Activated T-cell treated with anti-CD3 and anti-CD28 coated beads, Interleukin-2, amount 50 U/mL, for 4 hours (primary cell): ENCODE data around the gene PPL. TPM values are rescaled to one million over a fixed set of nuclear protein-coding genes. Genes with fewer than 3 reads are reported as not detected.
A peak's percentile ranks its signal among the peaks of the same experiment; 100 is the strongest.

Experiments
- ATAC-seq, 2 donors: fragments of 200-7000 bp; cut with Tn5 transposase; one replicate each; pipeline ENCODE4 v1.10.0; 2021
- DNase-seq: peaks from one replicate; pipeline ENCODE4 v3.0.0-alpha.2; 2020
- H3K27me3 Mint-ChIP-seq: one replicate; pipeline ENCODE4 v1.8.0; 2021; ENCODE audit warnings: low read depth, mixed read lengths
- H3K36me3 Mint-ChIP-seq: one replicate; pipeline ENCODE4 v1.8.0; 2022; ENCODE audit warnings: mixed read lengths; ENCODE audit not compliant: insufficient read depth
- H3K4me1 Mint-ChIP-seq: one replicate; pipeline ENCODE4 v1.8.0; 2021; ENCODE audit warnings: low read depth, mixed read lengths
- H3K4me3 Mint-ChIP-seq: one replicate; pipeline ENCODE4 v1.8.0; 2021; ENCODE audit warnings: mild to moderate bottlenecking, moderate library complexity, mixed read lengths
- H3K9me3 Mint-ChIP-seq: one replicate; pipeline ENCODE4 v1.8.0; 2021; ENCODE audit warnings: mixed read lengths
- total RNA-seq, 3 donors: library from RNA; stranded (reverse); gene quantifications; one replicate each; pipeline ENCODE4 v1.2.1, GENCODE V29; 2021

Gene PPL
- total RNA-seq, 3 donors from 2014 or later: 0.08 to 0.11 (median 0.08) TPM

GRCh38 chr16:4846901-4847773, 89.8 kb downstream of the PPL start, which contains the start of the genes GLYR1 and UBN1:
GLYR1 (minus strand) TSS chr16:4847288; CDS start chr16:4847265, 23 bp downstream.
UBN1 (plus strand) TSS chr16:4847481; CDS start chr16:4852918, 5,437 bp downstream.
- H3K4me3 Mint-ChIP-seq: peak within 1 kb of the TSS; percentile 92
- DNase-seq (peak; percentile 100), ATAC-seq (peak; percentile 90 to 91)
- no peaks in the 10 kb centered on the region for H3K27me3 Mint-ChIP-seq
- H3K36me3 Mint-ChIP-seq: peaks cover 18% of the 10 kb centered on the region
- H3K9me3 Mint-ChIP-seq: no peaks in the 10 kb centered on the region
- peaks cover 52% of the 10 kb centered on the region for H3K4me1 Mint-ChIP-seq

DNA sequence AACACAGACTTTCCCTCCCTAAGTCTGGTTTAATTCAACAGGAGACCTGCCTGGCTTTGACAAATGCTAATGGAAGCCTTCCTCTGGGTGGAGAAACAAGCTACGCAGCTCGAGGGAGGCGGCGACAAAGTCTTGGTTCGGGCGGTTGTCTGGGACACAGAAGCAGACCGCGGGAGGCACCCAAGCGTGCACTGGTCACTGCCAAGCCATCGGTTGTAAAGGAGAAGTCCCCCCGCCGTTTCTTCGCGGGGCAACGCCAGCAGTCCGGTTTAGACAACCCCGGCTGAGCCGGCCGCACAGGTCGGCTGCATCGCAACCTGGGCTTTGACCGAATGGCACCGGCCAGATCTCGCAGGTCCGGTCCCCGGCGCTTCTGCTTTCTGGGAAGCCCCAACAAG, 90.4 kb downstream of the PPL start:
- DNase-seq (no peak), ATAC-seq (no peak)
- Mint-ChIP-seq H3K4me3 (peak overlapping the region; percentile 92), H3K36me3 (peaks cover 18% of the 10 kb centered on the region), H3K9me3 (no peaks in the 10 kb centered on the region), H3K27me3 (no peaks in the 10 kb centered on the region), H3K4me1 (peaks cover 47% of the 10 kb centered on the region)

DNA sequence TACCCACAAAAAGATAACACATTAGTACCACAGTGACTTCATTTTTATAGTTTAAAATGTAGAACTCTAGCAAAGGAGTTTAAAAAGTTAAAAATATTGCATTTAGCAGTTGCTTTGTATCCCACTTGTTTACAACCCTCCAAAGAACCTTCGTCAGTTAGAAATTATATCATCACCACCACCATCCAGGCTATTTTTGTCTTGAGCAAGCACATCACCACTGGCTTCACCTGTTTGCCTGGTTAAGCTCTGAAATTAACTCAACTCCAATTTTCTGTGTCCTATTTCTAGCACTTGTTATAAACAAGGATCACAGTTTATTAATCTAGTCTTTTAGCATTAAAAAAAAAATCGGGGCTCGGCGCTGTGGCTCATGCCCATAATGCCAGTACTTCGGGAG, 96.0 kb downstream of the PPL start:
- DNase-seq (no peak), ATAC-seq (no peak)
- H3K9me3 Mint-ChIP-seq: no peaks in the 10 kb centered on the region
- H3K36me3 Mint-ChIP-seq: peaks cover 37% of the 10 kb centered on the region
- H3K27me3 Mint-ChIP-seq: no peaks in the 10 kb centered on the region
- H3K4me1 Mint-ChIP-seq: peaks cover 11% of the 10 kb centered on the region
- no peak overlapping the region for H3K4me3 Mint-ChIP-seq

- DNase-seq (no peak), ATAC-seq (peak in 1 of 2 donors; percentile 46)
- Mint-ChIP-seq H3K9me3 (no peaks in the 10 kb centered on the region), H3K4me3 (no peak overlapping the region), H3K27me3 (no peaks in the 10 kb centered on the region), H3K36me3 (peaks cover 35% of the 10 kb centered on the region), H3K4me1 (peaks cover 6% of the 10 kb centered on the region)
These were observed 97.0 kb downstream of the PPL start for GRCh38 chr16:4839942-4840341.

GRCh38 chr16:4837733-4838501, 99.0 kb downstream of the PPL start:
- no peak for ATAC-seq
- Mint-ChIP-seq H3K4me1 (peaks cover 13% of the 10 kb centered on the region), H3K36me3 (peaks cover 30% of the 10 kb centered on the region), H3K9me3 (no peaks in the 10 kb centered on the region), H3K4me3 (no peak overlapping the region), H3K27me3 (no peaks in the 10 kb centered on the region)
- no peak for DNase-seq

GRCh38 chr16:4836727-4837126, 100.2 kb downstream of the PPL start:
- Mint-ChIP-seq H3K4me1 (peaks cover 16% of the 10 kb centered on the region), H3K36me3 (peaks cover 32% of the 10 kb centered on the region), H3K9me3 (no peaks in the 10 kb centered on the region), H3K4me3 (no peak overlapping the region), H3K27me3 (no peaks in the 10 kb centered on the region)
- ATAC-seq (no peak), DNase-seq (no peak)

GRCh38 chr16:4833584-4833983, 103.4 kb downstream of the PPL start:
- ATAC-seq (peak in 1 of 2 donors; percentile 66), DNase-seq (no peak)
- H3K4me3 Mint-ChIP-seq: no peak overlapping the region
- H3K4me1 Mint-ChIP-seq: peaks cover 16% of the 10 kb centered on the region
- peaks cover 30% of the 10 kb centered on the region for H3K36me3 Mint-ChIP-seq
- H3K27me3 Mint-ChIP-seq: no peaks in the 10 kb centered on the region
- H3K9me3 Mint-ChIP-seq: no peaks in the 10 kb centered on the region

DNA sequence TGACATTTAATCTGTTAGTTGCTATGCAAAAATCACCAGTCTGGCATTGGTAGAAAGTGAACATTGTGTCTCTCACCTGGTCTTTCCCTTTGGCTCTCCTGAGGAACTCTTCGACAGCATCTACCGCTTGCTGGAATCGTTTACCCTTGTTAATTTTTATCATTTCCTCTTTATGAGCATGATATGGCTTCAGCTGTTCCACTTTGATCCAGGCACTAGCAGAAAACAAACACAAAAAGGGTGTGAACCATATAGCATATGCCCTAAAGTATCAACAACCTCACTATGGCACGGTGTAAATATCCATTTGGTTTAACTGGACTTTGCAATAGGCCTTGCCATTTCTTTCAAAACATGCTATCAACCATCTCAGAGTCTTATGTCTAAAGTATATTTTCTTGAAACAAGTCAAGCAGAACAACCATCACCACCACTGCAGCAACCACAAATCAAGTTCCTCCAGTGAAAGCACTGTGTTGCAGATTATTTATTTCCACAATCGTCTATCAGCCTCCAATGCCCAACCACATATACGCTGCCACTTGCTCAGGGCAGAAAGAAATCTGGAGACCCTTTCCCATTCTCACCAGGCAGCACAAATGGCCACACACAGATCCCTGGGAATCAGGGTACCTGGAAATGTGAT, 104.1 kb downstream of the PPL start:
- DNase-seq: no peak
- no peak for ATAC-seq
- peaks cover 16% of the 10 kb centered on the region for H3K4me1 Mint-ChIP-seq
- H3K36me3 Mint-ChIP-seq: peaks cover 34% of the 10 kb centered on the region
- no peaks in the 10 kb centered on the region for H3K9me3 Mint-ChIP-seq
- H3K4me3 Mint-ChIP-seq: no peak overlapping the region
- H3K27me3 Mint-ChIP-seq: no peaks in the 10 kb centered on the region

Other genes starting within 250 kb of the PPL start
- 10 to 100 TPM; 53.1 to 56.8 (median 54.1) TPM for gene NUDT16L1, start 243.6 kb downstream of the PPL start, total RNA-seq
- gene ANKS3, start 202.9 kb downstream of the PPL start, total RNA-seq: 10 to 100 TPM; 19.4 to 24.1 (median 21.8) TPM
- under 1 TPM; 0.16 to 0.47 (median 0.25) TPM for gene DNAAF8, start 202.6 kb downstream of the PPL start, total RNA-seq
- gene ZNF500, start 170.0 kb downstream of the PPL start, total RNA-seq: 10 to 100 TPM; 10.3 to 12.4 (median 12.2) TPM
- gene SEPTIN12, start 148.8 kb downstream of the PPL start, total RNA-seq: not detected
- not detected for gene SMIM22, start 141.8 kb downstream of the PPL start, total RNA-seq
- gene ROGDI, start 134.5 kb downstream of the PPL start, total RNA-seq: 1 to 10 TPM; 4.1 to 6.3 (median 6.2) TPM
- 100 to 1,000 TPM; 109 to 116 (median 114) TPM for gene GLYR1, start 89.9 kb downstream of the PPL start, total RNA-seq
- 10 to 100 TPM; 38.2 to 44.6 (median 42.2) TPM for gene UBN1, start 89.7 kb downstream of the PPL start, total RNA-seq
- not detected for gene SEC14L5, start 21.2 kb upstream of the PPL start, total RNA-seq
- gene NAGPA, start 96.8 kb upstream of the PPL start, total RNA-seq: 10 to 100 TPM; 18.6 to 23.5 (median 21.6) TPM
- not detected for gene C16orf89, start 128.8 kb upstream of the PPL start, total RNA-seq
- gene ALG1, start 134.7 kb upstream of the PPL start, total RNA-seq: 10 to 100 TPM; 51.7 to 59.1 (median 54.9) TPM
- gene EEF2KMT, start 160.6 kb upstream of the PPL start, total RNA-seq: 10 to 100 TPM; 19.8 to 30.2 (median 27.3) TPM